Transverse colon (tissue), 3 donors: ENCODE data around the gene DNAJC1.

Source experiments
- CTCF ChIP-seq, 5 experiments: fragments of 200-600 bp in 3 of 5; fragments of 450-650 bp in 2 of 5; sonication (generic) in 3 of 5; IDR thresholded peaks; 1 replicate in 2 of 5; 2 replicates in 3 of 5; pipeline ENCODE4 v1.5.1; 2016 to 2017; ENCODE audit warnings: antibody characterized with exemption in 5 of 5, inconsistent platforms in 3 of 5, mild to moderate bottlenecking in 2 of 5, moderate library complexity in 1 of 5
- POLR2A ChIP-seq: fragments of 450-650 bp; IDR thresholded peaks from one replicate; pipeline ENCODE4 v1.6.1; 2016; ENCODE audit warnings: antibody characterized with exemption, mild to moderate bottlenecking, moderate library complexity

GRCh38 chr10:21961847-21962246, 41.7 kb downstream of the DNAJC1 start:
- no peak for TF ChIP-seq POLR2A
- TF ChIP-seq CTCF (IDR thresholded peaks at IDR 0.05): no peak
